DOHH2 (cell line): Measurements from ENCODE around the gene PARP3.

Experiments
- H3F3A ChIP-seq: fragments of 200-600 bp; sonication (generic), shearing (Covaris generic); 2 replicates; pipeline ENCODE4 v1.6.0; 2016; ENCODE audit warnings: antibody characterized with exemption, mild to moderate bottlenecking; ENCODE audit not compliant: control insufficient read depth, insufficient read depth
- H3K27ac ChIP-seq: fragments of 200-600 bp; sonication (generic); 2 replicates; pipeline ENCODE4 v1.5.1; 2014; ENCODE audit warnings: low read depth, mild to moderate bottlenecking, low read length, moderate library complexity
- H3K27me3 ChIP-seq: fragments of 200-600 bp; sonication (generic); 2 replicates; pipeline ENCODE4 v1.6.1; 2014; ENCODE audit warnings: mild to moderate bottlenecking, low read length, mixed read lengths; ENCODE audit not compliant: control insufficient read depth
- H3K36me3 ChIP-seq: fragments of 200-600 bp; sonication (generic); 2 replicates; pipeline ENCODE4 v1.6.1; 2014; ENCODE audit warnings: mild to moderate bottlenecking, low read length, moderate library complexity, mixed read lengths; ENCODE audit not compliant: control insufficient read depth
- H3K4me1 ChIP-seq: fragments of 200-600 bp; sonication (generic); 2 replicates; pipeline ENCODE4 v1.6.1; 2014; ENCODE audit warnings: mild to moderate bottlenecking, low read length, mixed read lengths; ENCODE audit not compliant: control insufficient read depth
- H3K4me2 ChIP-seq: fragments of 200-600 bp; sonication (generic); 2 replicates; pipeline ENCODE4 v1.6.0; 2014; ENCODE audit warnings: mild to moderate bottlenecking, low read length, moderate library complexity
- H3K4me3 ChIP-seq: fragments of 200-600 bp; sonication (generic); 2 replicates; pipeline ENCODE4 v1.5.1; 2014; ENCODE audit warnings: mild to moderate bottlenecking, low read length, mixed read lengths
- H3K79me2 ChIP-seq: fragments of 200-600 bp; sonication (generic); 2 replicates; pipeline ENCODE4 v1.6.1; 2014; ENCODE audit warnings: mild to moderate bottlenecking, low read length, mixed read lengths; ENCODE audit not compliant: control insufficient read depth
- H3K9me2 ChIP-seq: fragments of 200-600 bp; sonication (generic); replicated peaks from 2 replicates; pipeline ENCODE4 v1.6.1; 2014; ENCODE audit warnings: mild to moderate bottlenecking, low read length, mixed read lengths; ENCODE audit not compliant: control insufficient read depth
- H3K9me3 ChIP-seq: fragments of 200-600 bp; sonication (generic); 2 replicates; pipeline ENCODE4 v1.6.1; 2014; ENCODE audit warnings: antibody characterized with exemption, low read length, mixed read lengths; ENCODE audit not compliant: control insufficient read depth, insufficient read depth
- H4K20me1 ChIP-seq: fragments of 200-600 bp; sonication (generic); 2 replicates; pipeline ENCODE4 v1.6.0; 2014; ENCODE audit warnings: low read depth, mild to moderate bottlenecking, antibody characterized with exemption, low read length, moderate library complexity; ENCODE audit not compliant: control insufficient read depth, insufficient read depth
- EZH2phosphoT487 ChIP-seq: fragments of 200-600 bp; sonication (generic); IDR thresholded peaks from 2 replicates; pipeline ENCODE4 v1.6.1; 2017; ENCODE audit warnings: borderline replicate concordance, mild to moderate bottlenecking, antibody characterized with exemption, low read length, moderate library complexity, mixed read lengths
- TF ChIP-seq, protein P1 (sequence below): fragments of 200-600 bp; sonication (generic); IDR thresholded peaks from one replicate; pipeline ENCODE4 v1.5.1; 2014; ENCODE audit warnings: antibody characterized with exemption, mild to moderate bottlenecking, low read depth, low read length; ENCODE audit not compliant: poor library complexity, severe bottlenecking

The PARP3 gene

DNA sequence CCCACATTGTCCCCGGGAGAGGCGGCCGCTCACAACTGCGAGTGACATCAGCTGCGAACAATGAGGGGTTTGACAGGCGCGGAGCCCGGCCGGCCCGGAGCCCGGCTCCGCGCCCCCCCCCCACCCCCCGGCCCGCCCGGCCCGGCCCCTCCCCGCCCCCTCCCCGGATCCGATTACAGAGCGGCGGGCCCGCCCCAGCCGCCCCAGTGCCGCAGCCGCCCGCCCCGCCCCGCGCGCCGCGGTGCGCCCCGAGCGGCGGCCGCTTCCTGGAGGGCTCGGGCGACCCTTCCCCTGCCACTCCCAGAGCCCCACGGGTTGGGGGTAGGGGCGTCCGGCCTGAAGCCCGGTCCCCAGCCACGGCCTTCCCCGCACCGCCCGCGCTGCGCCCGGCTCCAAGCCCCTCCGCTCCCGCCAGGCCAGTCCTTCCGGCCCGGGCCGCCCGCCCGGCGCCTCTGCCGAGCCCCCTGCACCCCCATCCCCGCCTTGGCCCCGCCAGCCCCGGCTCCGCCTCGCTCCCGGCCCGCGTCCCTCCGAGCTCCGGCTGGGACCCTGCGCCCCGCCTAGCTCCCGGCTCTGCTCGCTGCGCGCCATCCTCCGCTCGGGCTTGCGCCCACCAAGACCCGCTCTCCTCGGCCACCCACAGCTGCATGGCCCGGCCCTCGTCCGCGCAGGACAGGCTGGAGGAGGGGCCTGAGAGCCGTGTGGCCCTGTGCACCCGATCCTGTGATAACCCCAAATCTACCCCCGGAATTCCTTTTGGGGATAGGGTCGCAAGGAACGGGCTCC is 25.4 kb downstream of the PARP3 start, which contains the start of gene PCBP4:
TSS of gene PCBP4 (minus strand) at position 71 of the 786 bp plus-strand sequence. CDS start 6,214 bp downstream, outside the sequence.
- Histone ChIP-seq H3K27me3 (peaks cover 37% of the 10 kb centered on the region), H3K4me2 (peak within 1 kb of the TSS; percentile 81), H3K9me2 (no peaks in the 10 kb centered on the region), H3K9me3 (no peaks in the 10 kb centered on the region), H3K79me2 (peaks cover 5% of the 10 kb centered on the region; the same call in 1 of the 2 replicates), H3K4me3 (peak within 1 kb of the TSS; percentile 68), H3K36me3 (peaks cover 10% of the 10 kb centered on the region), H4K20me1 (no peaks in the 10 kb centered on the region; the same call in 1 of the 2 replicates), H3F3A (peaks cover 14% of the 10 kb centered on the region; the same call in 1 of the 2 replicates), H3K4me1 (peaks cover 15% of the 10 kb centered on the region), H3K27ac (no peak within 1 kb of the TSS)
- TF ChIP-seq, protein P1, sequence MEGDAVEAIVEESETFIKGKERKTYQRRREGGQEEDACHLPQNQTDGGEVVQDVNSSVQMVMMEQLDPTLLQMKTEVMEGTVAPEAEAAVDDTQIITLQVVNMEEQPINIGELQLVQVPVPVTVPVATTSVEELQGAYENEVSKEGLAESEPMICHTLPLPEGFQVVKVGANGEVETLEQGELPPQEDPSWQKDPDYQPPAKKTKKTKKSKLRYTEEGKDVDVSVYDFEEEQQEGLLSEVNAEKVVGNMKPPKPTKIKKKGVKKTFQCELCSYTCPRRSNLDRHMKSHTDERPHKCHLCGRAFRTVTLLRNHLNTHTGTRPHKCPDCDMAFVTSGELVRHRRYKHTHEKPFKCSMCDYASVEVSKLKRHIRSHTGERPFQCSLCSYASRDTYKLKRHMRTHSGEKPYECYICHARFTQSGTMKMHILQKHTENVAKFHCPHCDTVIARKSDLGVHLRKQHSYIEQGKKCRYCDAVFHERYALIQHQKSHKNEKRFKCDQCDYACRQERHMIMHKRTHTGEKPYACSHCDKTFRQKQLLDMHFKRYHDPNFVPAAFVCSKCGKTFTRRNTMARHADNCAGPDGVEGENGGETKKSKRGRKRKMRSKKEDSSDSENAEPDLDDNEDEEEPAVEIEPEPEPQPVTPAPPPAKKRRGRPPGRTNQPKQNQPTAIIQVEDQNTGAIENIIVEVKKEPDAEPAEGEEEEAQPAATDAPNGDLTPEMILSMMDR, result no peak
- TF ChIP-seq EZH2phosphoT487, result no peak

DNA sequence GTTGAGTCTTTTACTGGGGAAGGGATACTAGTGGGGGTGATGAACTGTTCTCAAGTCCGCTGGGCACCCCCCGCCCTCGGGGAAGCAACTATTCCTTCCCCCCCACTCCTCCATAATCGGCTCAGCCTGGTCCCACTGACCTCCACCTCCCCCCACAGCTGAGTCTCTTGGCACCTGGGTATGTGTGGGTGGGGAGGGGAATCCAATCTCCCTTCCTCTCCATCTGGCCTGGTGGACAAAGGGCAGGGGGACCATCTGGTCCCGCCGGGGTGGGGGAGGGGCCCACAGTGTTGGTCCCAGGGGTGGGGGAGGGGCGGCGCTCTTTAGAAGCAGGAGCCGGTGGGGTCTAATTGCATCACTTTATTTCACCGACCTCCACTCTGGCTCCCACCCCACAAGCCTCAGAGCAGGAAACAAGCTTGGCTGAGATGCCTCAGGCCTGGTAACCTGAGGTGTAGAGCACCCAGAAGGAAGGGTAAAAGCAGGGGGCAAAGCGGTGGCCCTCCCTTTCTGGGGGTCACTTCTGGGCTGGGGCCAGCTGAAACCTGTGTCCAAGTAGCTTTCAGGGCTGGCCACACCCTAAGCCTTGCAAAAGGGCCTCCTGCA is 26.1 kb downstream of the PARP3 start:
- Histone ChIP-seq H3K79me2 (peaks cover 8% of the 10 kb centered on the region), H3K36me3 (peaks cover 10% of the 10 kb centered on the region), H3K4me1 (peaks cover 15% of the 10 kb centered on the region), H3K4me2 (peak overlapping the region; percentile 81), H3K9me3 (no peaks in the 10 kb centered on the region), H3K9me2 (no peaks in the 10 kb centered on the region), H3F3A (peaks cover 14% of the 10 kb centered on the region; the same call in 1 of the 2 replicates), H3K4me3 (peak overlapping the region; percentile 61), H4K20me1 (no peaks in the 10 kb centered on the region; the same call in 1 of the 2 replicates), H3K27ac (no peak overlapping the region), H3K27me3 (peaks cover 30% of the 10 kb centered on the region)
- TF ChIP-seq, protein P1, result no peak
- no peak for TF ChIP-seq EZH2phosphoT487

DNA sequence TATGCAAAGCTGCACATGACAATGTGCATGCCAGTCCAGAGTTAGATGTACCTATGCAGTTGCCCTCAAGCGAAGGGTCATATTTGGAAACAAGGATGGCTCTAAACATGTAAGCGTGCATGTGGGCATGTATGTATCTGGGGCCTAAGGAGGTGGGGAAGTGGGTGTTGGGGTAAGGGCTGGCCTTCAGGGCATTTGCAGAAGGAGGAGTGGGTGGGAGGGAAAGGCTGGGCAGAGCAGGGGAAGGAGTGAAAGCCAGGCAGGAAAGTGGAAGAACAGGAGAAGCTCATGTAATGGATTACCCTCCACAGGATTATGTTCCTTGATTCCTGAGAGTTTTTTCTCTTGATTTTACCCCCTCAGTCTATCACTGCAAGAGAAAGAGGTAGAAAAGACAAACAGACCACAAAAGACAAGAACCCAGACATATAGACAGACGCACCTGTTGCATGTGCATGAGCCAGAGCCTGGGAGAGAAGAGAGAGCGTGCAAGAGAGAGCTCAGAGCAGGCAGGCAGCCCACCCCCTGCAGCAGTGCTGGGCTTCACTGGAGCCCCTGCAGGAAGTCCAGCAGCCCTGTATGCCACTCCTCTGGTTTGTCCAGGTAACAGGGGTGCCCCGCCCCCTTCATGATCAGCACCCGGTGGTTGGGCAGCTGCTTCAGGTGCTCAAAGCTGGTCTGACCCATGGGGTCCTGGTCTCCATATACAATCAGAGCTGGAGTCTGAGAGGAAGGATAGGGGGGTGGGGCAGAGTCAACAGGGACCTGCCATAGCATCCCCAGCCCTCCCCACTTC is 26.9 kb downstream of the PARP3 start:
- no peaks in the 10 kb centered on the region; the same call in 1 of the 2 replicates for H4K20me1 ChIP-seq
- peaks cover 15% of the 10 kb centered on the region for H3K79me2 ChIP-seq
- H3K27me3 ChIP-seq, result peaks cover 28% of the 10 kb centered on the region
- H3K4me3 ChIP-seq, result no peak overlapping the region
- H3F3A ChIP-seq, result peaks cover 14% of the 10 kb centered on the region; the same call in 1 of the 2 replicates
- no peaks in the 10 kb centered on the region for H3K9me3 ChIP-seq
- H3K27ac ChIP-seq, result no peak overlapping the region
- H3K36me3 ChIP-seq, result peaks cover 13% of the 10 kb centered on the region
- H3K9me2 ChIP-seq, result no peaks in the 10 kb centered on the region
- TF ChIP-seq EZH2phosphoT487, result no peak
- TF ChIP-seq, protein P1, result no peak
- H3K4me2 ChIP-seq, result no peak overlapping the region
- peaks cover 17% of the 10 kb centered on the region for H3K4me1 ChIP-seq
